Neural progenitor cell (in vitro differentiated cells): ENCODE measurements around the gene IKZF3.

Experiments used
- EZH2phosphoT487 ChIP-seq: fragments of 200-600 bp; sonication (generic); IDR thresholded peaks from 2 replicates; pipeline ENCODE4 v1.6.1; 2017; ENCODE audit warnings: antibody characterized with exemption
- TF ChIP-seq, protein P1 (sequence below): fragments of 200-600 bp; sonication (generic); IDR thresholded peaks from 2 replicates; pipeline ENCODE4 v1.5.1; 2017; ENCODE audit warnings: antibody characterized with exemption, mild to moderate bottlenecking

DNA sequence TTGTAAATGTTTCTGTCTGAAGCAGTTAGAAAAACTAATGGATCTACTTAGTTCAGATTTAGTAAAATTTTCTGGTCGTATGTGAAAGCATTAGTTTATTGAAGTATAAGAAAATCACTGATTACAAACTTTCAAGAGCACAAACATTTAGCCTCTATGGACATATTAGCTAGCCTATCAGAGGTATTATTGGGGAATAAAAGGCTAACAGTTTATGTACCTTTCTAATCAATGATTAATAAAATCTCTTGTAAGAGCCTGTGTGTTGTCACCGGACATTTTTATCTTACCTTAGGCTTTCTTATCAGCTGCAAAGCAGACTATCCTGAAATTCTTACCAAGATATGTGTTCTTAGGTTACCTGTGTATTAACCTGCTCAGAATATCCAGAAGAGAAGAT is 25.1 kb upstream of the IKZF3 start:
- TF ChIP-seq, protein P1, sequence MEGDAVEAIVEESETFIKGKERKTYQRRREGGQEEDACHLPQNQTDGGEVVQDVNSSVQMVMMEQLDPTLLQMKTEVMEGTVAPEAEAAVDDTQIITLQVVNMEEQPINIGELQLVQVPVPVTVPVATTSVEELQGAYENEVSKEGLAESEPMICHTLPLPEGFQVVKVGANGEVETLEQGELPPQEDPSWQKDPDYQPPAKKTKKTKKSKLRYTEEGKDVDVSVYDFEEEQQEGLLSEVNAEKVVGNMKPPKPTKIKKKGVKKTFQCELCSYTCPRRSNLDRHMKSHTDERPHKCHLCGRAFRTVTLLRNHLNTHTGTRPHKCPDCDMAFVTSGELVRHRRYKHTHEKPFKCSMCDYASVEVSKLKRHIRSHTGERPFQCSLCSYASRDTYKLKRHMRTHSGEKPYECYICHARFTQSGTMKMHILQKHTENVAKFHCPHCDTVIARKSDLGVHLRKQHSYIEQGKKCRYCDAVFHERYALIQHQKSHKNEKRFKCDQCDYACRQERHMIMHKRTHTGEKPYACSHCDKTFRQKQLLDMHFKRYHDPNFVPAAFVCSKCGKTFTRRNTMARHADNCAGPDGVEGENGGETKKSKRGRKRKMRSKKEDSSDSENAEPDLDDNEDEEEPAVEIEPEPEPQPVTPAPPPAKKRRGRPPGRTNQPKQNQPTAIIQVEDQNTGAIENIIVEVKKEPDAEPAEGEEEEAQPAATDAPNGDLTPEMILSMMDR: no peak
- TF ChIP-seq EZH2phosphoT487: no peak
